Activated CD4-positive, alpha-beta T cell treated with anti-CD3 and anti-CD28 coated beads, Interleukin-2, amount 50 U/mL, for 1 hour (primary cell): ENCODE data around the gene LONRF2.

ENCODE experiments used
- DNase-seq: peaks from one replicate; pipeline ENCODE4 v3.0.0-alpha.2; 2020

Gene LONRF2

DNA sequence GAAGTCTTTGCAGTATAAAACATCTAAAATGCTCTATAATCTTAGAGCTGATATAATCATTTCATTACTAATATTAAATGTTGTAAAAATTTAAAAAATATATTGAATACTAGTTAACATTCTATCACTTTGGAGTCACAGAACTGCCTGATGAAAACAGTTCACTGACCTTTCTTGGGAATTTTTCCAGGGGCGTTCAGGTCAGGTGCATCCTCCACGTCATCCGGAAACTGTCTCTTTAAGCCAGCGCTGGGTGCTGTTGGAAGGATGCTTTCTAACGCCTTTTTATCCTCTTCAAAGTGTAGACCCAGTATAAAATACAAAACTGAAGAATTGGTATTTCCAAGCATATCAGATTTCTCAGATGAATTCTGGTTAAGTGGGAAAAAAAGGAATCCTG is 22.8 kb downstream of the LONRF2 start:
- DNase-seq = no peak

- no peak for DNase-seq
These were observed 24.8 kb downstream of the LONRF2 start for GRCh38 chr2:100297511-100297910.

- no peak for DNase-seq
These were observed 28.2 kb downstream of the LONRF2 start for GRCh38 chr2:100294162-100294497.

GRCh38 chr2:100293341-100294161 is 28.8 kb downstream of the LONRF2 start:
- DNase-seq = no peak

GRCh38 chr2:100292022-100292580 is 30.2 kb downstream of the LONRF2 start:
- DNase-seq = peak; percentile 3

DNA sequence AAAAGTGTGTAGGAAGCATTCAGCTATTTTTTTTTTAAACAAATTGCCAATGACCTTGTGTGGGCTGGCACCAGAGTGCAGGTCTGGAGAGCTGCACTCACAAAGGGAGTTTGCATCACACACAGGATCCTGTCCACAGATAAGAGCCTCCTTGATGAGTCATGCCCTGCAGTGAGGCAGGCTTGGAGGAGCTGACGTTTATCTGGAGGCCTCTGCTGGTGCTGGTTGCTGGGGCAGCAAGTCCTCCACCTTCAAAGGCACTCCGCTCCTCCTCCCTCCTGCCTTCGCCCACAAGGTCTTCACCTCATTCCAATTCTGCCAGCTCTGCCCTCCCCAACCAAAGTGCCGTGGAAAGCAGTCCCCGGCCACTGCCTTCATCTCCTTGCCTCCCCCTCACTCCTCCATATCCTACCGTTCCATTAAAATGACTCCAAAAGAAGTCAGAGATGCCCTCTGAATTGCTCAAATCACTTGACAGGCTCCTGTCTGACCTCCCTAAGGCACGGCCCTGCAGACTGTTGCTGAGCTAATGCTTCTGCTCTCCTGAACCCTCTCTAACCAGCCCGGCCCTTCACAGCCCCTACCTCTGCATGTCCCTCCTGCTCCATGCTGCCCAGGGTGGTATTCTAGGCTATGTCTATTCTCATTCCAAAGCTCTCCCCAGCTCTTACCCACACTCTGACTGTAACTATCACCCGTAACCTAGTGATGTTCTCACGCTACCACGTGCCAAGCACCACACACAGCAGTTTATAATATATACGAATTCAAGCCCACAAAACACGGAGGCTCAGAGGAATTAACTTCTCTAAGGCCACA is 30.9 kb downstream of the LONRF2 start:
- DNase-seq = peak; percentile 8

GRCh38 chr2:100290718-100291151 is 31.6 kb downstream of the LONRF2 start:
- DNase-seq = no peak

- DNase-seq = no peak
These were observed 33.3 kb downstream of the LONRF2 start for GRCh38 chr2:100289020-100289419.

- no peak for DNase-seq
These were observed 36.0 kb downstream of the LONRF2 start for GRCh38 chr2:100286318-100286717.

GRCh38 chr2:100285691-100286090 is 36.6 kb downstream of the LONRF2 start:
- no peak for DNase-seq

GRCh38 chr2:100285011-100285410 is 37.3 kb downstream of the LONRF2 start:
- no peak for DNase-seq

DNA sequence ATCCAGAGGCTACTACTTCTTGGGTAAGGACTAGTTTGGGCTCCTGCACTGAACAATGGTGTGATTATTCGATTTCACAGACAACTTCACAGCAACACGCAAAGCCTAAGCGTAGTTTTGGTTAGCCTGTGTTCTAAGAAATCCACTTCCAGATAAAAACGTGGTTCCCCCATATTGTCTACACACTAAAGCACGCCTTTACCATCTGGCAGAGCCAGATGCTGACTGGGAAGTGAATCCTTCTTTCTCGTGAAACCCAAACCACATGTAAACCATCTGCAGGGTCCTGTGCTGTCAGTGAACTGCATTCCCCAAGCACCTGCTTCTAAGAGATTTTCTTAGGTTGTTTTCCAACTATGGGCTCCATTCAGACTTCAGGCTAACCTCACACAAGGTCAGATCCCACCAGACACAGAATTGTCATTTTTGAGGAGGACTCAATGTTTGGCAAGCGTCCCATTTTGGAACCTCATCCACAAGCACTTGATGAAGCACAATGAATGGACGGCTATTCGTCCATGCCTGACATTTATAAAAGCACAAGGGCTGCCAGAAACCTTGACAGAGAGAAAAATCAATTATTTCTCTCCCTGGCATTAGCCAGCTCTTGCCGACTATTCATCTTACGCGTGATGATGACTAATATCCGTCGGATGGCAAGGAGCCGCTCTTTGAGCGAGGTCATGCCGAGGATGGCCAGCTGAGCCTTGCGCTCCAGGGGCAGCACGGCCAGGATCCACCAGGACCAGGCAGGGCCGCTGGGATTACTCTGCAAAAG is 38.4 kb downstream of the LONRF2 start:
- no peak for DNase-seq

DNA sequence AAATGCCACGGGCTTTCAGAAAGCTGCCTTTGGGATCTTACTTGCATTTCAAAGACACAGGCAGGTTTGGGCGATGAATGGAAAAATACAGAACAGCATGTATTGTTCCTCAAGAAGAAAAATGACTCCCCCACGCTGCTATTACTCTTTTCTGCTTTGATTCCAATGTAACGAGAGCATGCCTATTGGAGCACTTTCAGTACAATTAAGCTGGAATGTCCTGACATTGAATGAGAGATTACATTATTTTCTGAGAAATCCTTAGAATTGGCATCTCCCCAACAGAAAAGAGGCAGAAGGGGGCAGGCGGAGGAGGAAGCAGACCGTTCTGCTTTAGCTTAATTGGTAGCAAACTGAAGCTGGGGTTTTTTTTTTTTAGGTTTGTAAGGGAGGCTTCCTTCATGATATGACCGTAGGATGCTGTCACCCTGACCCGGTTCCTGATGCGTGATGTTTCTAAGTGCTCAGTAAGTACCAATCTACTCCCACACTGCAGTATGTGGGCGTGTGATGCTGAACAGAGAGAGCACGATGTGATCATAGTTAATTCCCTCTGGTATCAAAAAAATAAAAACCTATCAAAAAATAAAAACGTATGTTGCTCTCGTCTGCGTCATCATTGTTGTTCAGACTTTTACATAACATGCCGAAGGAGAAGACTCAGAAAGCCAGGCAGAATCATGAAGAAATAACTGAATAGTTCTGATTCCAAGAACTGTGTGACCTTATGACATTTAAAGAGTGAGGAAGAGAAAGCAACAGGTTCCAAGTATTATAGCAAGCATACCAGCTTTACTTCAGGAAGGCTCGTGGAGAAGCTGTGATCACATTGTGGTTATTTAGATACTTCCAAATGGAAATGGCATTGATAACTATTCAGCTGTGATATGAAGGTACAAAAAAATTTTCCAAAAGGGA is 40.5 kb downstream of the LONRF2 start:
- DNase-seq = no peak

- DNase-seq = no peak
These were observed 42.4 kb downstream of the LONRF2 start for GRCh38 chr2:100279586-100280534.

DNA sequence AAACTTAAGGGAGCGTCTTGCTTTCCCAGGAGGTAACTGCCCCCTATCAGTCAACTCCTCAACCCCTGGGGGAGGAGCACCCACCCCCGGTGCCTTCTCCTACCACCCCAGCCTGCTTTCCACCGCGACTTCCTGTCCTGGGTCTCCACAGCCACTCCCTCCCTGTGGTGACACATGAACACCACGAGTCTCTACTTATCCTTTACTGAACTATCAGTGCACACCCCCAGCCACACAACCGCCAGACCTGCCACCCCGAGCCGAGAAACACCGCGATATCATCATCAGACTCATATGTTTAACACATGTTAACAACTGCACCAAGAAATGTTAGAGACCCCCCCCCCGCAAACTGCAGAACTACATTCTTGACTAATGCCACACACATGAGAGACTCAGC is 43.3 kb downstream of the LONRF2 start:
- DNase-seq = no peak

- no peak for DNase-seq
These were observed 43.8 kb downstream of the LONRF2 start for GRCh38 chr2:100278501-100278900.

DNA sequence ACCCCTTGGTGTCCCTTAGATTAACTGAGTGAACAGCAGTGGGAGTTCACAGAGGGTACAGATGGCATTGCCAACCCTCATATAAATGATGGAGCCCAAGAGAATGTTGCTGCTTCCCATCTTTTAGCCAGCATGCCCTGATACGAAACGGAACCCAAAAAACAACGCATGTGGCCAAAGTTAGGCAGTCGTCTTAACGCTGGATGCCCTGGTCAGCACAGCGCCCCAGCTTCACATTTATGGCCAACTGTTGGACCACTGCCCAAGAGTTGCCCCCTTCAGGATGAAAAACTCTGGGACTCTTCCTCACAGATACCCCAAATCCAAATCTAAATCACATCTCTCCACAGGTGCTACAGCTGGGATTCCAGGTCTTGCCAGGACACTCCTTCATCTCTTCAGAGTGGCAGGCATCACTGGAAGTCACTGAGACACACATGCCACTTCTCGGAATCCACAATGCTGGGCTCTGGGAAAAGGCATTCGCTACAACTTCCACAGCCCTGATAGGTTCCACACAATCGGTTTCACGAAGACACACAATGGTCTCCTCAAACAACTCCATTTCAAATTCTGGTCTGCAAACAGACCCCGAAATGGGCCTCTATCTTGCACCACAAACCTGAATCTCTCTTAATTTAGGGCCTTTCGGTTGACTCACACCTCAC is 44.6 kb downstream of the LONRF2 start:
- no peak for DNase-seq

GRCh38 chr2:100276716-100277115 is 45.6 kb downstream of the LONRF2 start:
- no peak for DNase-seq

DNA sequence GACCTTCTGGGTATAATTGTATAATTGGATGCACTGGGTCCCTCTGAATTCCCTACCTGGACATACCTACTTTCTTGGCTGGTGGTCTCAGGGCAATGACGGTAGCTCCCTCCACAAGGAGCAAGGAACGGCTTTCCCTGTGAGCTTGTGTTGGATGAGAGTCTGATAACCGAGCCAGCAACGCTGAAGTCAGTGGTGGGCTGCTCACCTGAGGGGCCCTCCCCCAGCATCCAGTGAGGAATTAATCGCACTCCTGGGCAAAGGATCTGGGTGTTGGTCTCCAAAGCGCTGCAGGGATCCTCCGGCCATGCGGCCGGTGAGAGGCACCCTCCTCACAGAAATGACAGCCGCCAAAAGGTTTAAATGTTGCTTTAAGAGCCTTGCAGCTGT is 47.1 kb downstream of the LONRF2 start:
- DNase-seq = no peak

GRCh38 chr2:100274566-100275199 is 47.6 kb downstream of the LONRF2 start:
- DNase-seq = no peak
